Measurements from ENCODE around the gene RREB1. TPM values are rescaled to one million over a fixed set of nuclear protein-coding genes. Genes with fewer than 3 reads are reported as not detected.

Gene RREB1
- total RNA-seq, 1 donor from 2014 or later = 13.2 TPM

- no peak for DNase-seq (ENCODE audit: low spot score)
These were observed 7.5 kb upstream of the RREB1 start for GRCh38 chr6:7100072-7100752.

DNA sequence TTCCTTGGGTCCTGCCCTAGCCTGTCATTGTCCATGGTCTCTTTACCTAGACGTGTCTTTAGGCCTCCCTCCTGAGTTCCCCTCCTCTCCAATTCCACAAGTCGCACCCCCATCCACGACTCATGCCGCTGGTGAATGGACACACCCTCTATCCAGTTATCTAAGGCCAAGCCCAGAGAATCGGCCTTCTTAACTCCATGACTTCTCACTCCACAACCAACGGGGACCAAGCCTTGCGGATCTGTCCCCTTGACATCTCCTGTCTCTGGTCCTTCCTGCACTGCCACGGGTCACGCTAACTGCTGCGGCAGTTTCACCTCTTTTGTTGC is 7.0 kb upstream of the RREB1 start:
- DNase-seq (ENCODE audit: low spot score) = no peak

- DNase-seq (ENCODE audit: low spot score) = no peak
These were observed 6.5 kb upstream of the RREB1 start for GRCh38 chr6:7101290-7101689.

- DNase-seq (ENCODE audit: low spot score) = no peak
These were observed 3.0 kb upstream of the RREB1 start for GRCh38 chr6:7104752-7105151.

DNA sequence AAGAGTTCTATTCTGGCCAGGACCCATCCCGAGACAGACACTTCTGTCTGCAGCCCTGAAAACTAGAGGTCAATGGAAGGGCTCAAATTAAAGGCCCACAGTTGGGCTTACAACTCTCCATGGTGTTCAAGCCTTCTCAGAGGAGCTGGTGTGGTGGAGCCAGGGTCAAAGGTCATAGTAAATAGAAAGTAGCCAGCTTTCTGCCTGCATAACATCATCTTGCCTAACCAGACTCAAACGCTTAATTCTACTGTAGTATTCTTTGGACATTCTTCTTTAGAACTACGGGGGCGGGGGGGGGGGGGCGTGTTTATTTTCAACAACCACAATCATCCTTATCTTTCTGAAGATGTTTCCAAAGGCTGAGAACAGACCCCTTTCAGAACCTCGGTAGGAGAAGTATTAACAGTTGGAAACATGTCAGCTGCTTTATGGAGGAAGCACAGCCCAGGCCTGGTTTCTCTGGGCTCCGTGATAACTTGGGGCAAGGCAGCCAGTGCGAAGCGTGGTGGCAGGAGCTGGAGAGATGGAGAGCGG is 1.5 kb upstream of the RREB1 start:
- peak; percentile 42 for DNase-seq (ENCODE audit: low spot score)

DNA sequence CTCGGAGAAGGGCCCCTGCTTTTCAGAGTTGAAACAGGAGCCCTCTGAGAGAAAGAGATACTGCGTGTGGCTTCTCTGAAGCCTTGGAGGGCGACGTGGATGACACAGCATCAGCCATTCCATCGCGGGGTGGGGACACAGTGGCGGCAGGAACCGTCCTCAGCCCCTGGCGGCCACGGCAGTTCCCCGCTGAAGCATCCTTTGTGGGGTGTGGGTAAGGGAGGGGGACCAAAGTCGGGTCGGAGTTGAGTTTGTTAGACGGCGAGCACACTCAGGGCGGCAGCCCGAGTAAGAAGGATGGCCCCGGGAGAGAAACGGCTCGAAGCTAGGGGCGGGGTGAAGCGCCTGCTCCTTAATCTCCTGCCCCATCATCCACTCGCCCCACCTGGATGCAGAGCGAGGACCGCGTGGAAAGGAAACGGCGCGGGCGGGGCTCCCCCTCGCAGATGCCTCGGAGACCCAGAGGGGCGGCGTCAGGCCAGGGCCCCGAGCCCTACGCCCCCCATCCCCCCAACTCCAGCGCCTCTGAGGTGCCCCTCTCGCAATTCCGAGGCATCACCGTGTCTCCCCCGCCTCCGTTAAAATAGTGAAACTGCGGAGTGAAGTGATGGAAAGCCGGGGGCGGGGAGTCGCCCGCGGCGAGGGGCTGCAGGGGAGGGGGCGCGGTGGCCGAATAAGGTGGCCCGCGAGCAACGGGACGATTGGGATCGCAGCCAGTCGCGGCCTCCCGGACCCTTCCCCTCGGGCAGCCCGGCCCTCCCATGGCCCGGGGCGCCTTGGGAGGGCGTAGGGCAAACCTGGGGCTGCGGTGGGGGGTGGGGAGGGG is 796 bp upstream of the RREB1 start:
- DNase-seq (ENCODE audit: low spot score) = peak; percentile 20

GRCh38 chr6:7108196-7108963 is 619 bp downstream of the RREB1 start:
- peak; percentile 78 for DNase-seq (ENCODE audit: low spot score)

GRCh38 chr6:7108964-7109836 is 1.4 kb downstream of the RREB1 start:
- peak; percentile 84 for DNase-seq (ENCODE audit: low spot score)

DNA sequence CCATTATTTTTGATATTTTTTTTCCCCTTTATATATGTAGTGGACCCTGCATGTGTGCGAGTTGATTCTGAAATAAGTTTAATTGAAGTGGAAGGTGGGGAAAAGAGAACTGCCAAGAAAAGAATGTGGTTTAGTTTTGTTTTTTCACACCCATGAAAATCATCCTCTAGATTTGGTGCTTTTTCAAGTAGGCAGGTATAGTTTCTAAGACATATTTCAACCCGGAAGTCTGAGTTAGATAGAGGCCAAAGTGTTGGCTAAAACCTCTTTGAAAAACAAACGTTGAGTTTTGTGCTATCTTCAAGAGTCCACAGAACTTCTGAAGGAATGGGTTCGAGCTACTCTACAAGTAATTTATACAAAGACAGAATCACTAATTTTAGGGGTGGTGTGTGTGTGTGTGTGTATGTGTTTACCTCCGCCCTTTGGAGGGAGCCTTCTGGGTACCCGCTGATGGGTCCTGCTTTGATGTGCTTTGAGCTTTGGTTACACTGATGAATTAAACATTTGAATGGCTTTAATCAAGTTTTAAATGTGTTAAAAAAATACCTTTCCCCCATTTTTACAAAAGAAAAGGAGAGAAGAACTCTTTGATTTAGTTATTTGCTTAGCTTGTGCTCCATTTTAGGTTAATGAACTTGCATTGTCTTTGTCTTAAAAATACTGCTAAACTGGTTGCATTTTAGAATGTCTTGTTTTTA is 2.5 kb downstream of the RREB1 start:
- DNase-seq (ENCODE audit: low spot score) = no peak

- DNase-seq (ENCODE audit: low spot score) = no peak
These were observed 3.4 kb downstream of the RREB1 start for GRCh38 chr6:7111095-7111690.

DNA sequence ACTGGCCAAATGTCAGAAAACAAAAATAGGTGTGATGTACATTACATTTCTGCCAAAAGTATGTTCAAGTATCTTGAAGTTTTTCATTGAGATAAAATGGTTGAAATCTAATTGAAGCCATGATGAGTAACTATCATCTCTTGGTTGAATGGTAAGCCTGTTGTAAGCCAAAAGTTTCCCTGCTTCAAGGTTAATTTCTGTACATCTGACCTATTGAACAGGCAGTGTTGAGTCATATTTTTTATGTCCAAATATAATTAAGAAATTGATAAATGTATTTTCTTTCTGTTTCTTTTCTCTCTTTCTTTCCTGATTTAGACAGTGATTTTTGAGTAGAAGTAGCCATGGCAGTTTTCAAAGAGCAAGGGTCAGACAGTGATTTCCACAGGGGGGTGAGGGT is 4.4 kb downstream of the RREB1 start:
- DNase-seq (ENCODE audit: low spot score) = no peak

- DNase-seq (ENCODE audit: low spot score) = peak; percentile 30
These were observed 5.1 kb downstream of the RREB1 start for GRCh38 chr6:7112741-7113313.

DNA sequence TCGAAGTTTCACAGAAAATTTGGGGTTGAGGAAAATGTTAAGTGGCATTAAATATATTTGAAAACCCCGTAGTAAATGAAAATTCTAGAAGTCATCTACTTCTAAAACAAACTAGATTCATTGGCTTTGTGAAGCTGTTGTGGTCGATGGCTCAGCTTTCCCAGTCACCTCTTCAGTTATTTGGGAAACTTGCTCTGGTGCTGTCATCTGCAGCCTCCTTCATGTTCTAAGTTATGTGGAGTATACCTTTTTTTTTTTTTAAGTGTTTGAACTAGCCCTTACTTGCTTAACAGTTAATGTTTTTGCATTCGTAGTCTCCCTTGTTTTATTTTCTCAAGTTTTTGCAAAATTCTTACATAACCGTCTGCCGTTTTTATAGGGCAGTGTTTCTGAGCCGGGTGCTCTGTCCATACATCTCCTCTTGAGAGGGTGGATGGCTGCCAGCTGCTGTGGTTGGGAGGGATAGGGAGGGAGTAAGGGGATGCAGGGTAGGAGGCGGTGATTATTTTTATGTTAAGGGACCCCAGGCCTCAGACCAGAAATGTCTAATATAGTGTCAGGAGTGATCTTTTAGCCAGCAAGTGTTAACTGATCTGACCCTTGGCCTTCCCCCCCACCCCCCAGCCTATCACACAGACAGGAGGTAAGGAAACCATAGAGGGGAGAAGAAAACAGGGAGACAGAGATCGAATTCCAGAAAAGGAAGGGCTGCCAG is 7.1 kb downstream of the RREB1 start:
- DNase-seq (ENCODE audit: low spot score) = peak; percentile 18

DNA sequence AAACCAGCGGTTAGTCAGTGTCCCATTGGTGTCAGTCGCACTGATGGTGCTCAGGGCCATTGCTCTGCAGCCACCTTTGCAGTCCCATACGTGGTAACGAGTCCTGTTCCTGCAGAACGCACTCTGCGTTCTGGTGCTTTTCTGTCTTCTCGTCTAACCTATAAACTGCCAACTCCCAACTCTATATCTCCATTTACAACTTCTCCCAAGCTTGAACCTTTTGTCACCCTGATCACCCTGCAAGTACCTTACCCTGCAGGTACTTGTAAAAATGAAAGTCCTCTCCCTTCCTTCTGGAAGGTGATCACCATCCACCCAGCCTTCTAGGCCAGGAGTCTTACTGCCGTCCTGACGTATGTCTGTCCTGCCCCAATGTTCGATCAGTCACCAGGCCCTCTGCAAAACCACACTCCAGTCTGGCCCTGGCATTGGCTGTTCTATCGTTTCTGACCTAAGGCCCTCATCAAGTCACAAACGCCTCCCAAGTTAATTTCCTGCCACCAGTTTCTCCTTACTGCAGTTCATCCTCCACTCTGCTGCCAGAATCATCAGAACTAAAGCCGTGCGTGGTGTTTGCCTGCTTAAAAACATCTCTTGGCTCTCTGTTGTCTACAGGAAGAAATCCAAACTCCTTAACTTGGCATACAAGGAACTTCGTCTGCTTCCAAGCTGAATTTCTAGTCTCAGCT is 7.9 kb downstream of the RREB1 start:
- DNase-seq (ENCODE audit: low spot score) = peak; percentile 23

- DNase-seq (ENCODE audit: low spot score) = no peak
These were observed 11.6 kb downstream of the RREB1 start for GRCh38 chr6:7119272-7119801.

DNA sequence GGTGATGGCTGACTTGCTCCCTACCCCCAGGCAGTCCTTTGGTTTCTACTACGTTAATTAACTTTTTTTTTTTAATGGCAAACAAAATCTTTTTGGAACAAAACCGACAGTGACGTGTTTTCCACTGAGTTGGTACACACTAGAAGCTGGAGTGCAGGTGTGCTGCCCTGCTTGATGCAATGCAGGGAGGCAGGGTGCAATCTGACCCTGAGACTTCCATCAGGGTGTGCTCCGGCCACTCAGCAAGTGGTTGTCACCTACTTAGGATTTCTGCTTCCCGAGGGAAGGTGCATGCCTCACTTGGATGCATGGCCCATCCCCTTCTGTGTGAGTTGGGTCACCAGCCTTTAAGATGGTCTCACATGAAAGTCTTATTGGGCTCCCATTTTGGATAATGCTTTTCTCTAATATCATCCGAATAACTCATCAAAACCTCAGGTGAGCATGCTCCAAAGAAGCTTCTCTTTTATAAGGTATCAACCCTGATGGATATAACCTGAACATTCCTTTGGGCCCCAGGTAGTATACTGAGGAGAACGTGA is 14.0 kb downstream of the RREB1 start:
- no peak for DNase-seq (ENCODE audit: low spot score)

GRCh38 chr6:7122684-7123083 is 14.9 kb downstream of the RREB1 start:
- no peak for DNase-seq (ENCODE audit: low spot score)

GRCh38 chr6:7124114-7124513 is 16.4 kb downstream of the RREB1 start:
- no peak for DNase-seq (ENCODE audit: low spot score)
